Fibroblast of lung (primary cell): ENCODE measurements around the gene CARD8. TPM values are rescaled to one million over a fixed set of nuclear protein-coding genes. Genes with fewer than 3 reads are reported as not detected.
A peak's percentile ranks its signal among the peaks of the same experiment; 100 is the strongest.

ENCODE experiments used
- DNase-seq, 2 donors: peaks; one replicate each; pipeline versions ENCODE4 v3.0.0 to v3.0.0-alpha.2; 2010; ENCODE audit warnings: low read depth in 2 of 2
- H2AFZ ChIP-seq: 2 replicates; pipeline ENCODE4 v1.5.1; 2012; ENCODE audit warnings: low read length, control low read depth, inconsistent platforms
- H3K27ac ChIP-seq: 2 replicates; pipeline ENCODE4 v1.5.1; 2011; ENCODE audit warnings: low read length, control low read depth; ENCODE audit not compliant: insufficient read depth
- H3K27me3 ChIP-seq: 2 replicates; pipeline ENCODE4 v1.5.1; 2011; ENCODE audit warnings: mild to moderate bottlenecking, low read length; ENCODE audit not compliant: control insufficient read depth, insufficient read depth
- H3K36me3 ChIP-seq: 2 replicates; pipeline ENCODE4 v1.5.1; 2011; ENCODE audit warnings: low read length; ENCODE audit not compliant: control insufficient read depth, insufficient read depth
- H3K4me1 ChIP-seq: 2 replicates; pipeline ENCODE4 v1.5.1; 2011; ENCODE audit warnings: low read length; ENCODE audit not compliant: control insufficient read depth, insufficient read depth; ENCODE audit errors: extremely low read depth
- H3K4me2 ChIP-seq: 2 replicates; pipeline ENCODE4 v1.5.1; 2011; ENCODE audit warnings: low read length, control low read depth; ENCODE audit not compliant: insufficient read depth; ENCODE audit errors: extremely low read depth
- H3K4me3 ChIP-seq, 4 experiments: fragments of 200-600 bp in 1 of 4; sonication (generic) in 1 of 4; replicated peaks in 1 of 4; 2 replicates each; pipeline ENCODE4 v1.5.1; 2011 to 2016; ENCODE audit warnings: low read length in 4 of 4, low read depth in 3 of 4, mild to moderate bottlenecking in 3 of 4, control low read depth in 2 of 4, inconsistent platforms in 1 of 4, mixed read lengths in 1 of 4; ENCODE audit not compliant: insufficient read depth in 1 of 4; ENCODE audit errors: control extremely low read depth in 1 of 4
- H3K79me2 ChIP-seq: 2 replicates; pipeline ENCODE4 v1.5.1; 2012; ENCODE audit warnings: mild to moderate bottlenecking, low read length, inconsistent platforms; ENCODE audit not compliant: control insufficient read depth, insufficient read depth
- H3K9ac ChIP-seq: 2 replicates; pipeline ENCODE4 v1.5.1; 2011; ENCODE audit warnings: mild to moderate bottlenecking, low read length, control low read depth; ENCODE audit not compliant: insufficient read depth
- H3K9me3 ChIP-seq: 2 replicates; pipeline ENCODE4 v1.5.1; 2012; ENCODE audit warnings: low read depth, low read length; ENCODE audit not compliant: control insufficient read depth, insufficient read depth
- H4K20me1 ChIP-seq: 2 replicates; pipeline ENCODE4 v1.5.1; 2011; ENCODE audit warnings: low read length; ENCODE audit not compliant: control insufficient read depth, insufficient read depth; ENCODE audit errors: extremely low read depth
- CTCF ChIP-seq, 2 donors: IDR thresholded peaks in 1 of 2; conservative IDR thresholded peaks in 1 of 2; 1 replicate in 1 of 2; 2 replicates in 1 of 2; pipeline ENCODE4 v1.5.1; 2011 to 2012; ENCODE audit warnings: low read length in 2 of 2, control low read depth in 1 of 2, inconsistent platforms in 1 of 2, low read depth in 1 of 2, mild to moderate bottlenecking in 1 of 2
- EZH2 ChIP-seq: IDR thresholded peaks from 2 replicates; pipeline ENCODE4 v1.5.1; 2012; ENCODE audit warnings: low read length, control low read depth, mild to moderate bottlenecking; ENCODE audit errors: missing control alignments
- polyA plus RNA-seq, 2 donors: library from polyadenylated mRNA; depleted of rRNA in 1 of 2; stranded (reverse) in 1 of 2; unstranded in 1 of 2; fragments of >200 nt; gene quantifications; 2 replicates each; pipeline ENCODE4 v1.2.1, GENCODE V29; 2011 to 2012; ENCODE audit warnings: missing spikeins in 1 of 2
- total RNA-seq: library from RNA; depleted of rRNA; stranded (reverse); fragments of >200 nt; gene quantifications from 2 replicates; pipeline ENCODE4 v1.2.1, GENCODE V29; 2014

The CARD8 gene
- total and polyA plus RNA-seq, 2 donors (not counting 1 experiment from before 2014, with no cell fraction given), result 16.4 to 24.1 TPM

- TF ChIP-seq CTCF (conservative IDR thresholded peaks at IDR 0.05 in 1 of 2, IDR thresholded peaks at IDR 0.05 in 1 of 2; ENCODE audit: low read depth in 1 of 2, low read length in 2 of 2) (no peak), EZH2 (no peak)
- H3K27ac ChIP-seq, result no peak overlapping the region
- no peak for DNase-seq
- H3K9ac ChIP-seq, result no peak overlapping the region
- no peaks in the 10 kb centered on the region for H3K27me3 ChIP-seq
- H3K4me1 ChIP-seq, result no peaks in the 10 kb centered on the region
- no peaks in the 10 kb centered on the region for H3K36me3 ChIP-seq
- no peak overlapping the region for H3K4me2 ChIP-seq
- no peak overlapping the region for H3K4me3 ChIP-seq
- no peaks in the 10 kb centered on the region for H3K9me3 ChIP-seq
- no peaks in the 10 kb centered on the region for H4K20me1 ChIP-seq
- no peak overlapping the region for H2AFZ ChIP-seq
- no peaks in the 10 kb centered on the region for H3K79me2 ChIP-seq
These were observed 36.7 kb downstream of the CARD8 start for GRCh38 chr19:48218997-48219396.

- Histone ChIP-seq H3K36me3 (no peaks in the 10 kb centered on the region), H3K79me2 (no peaks in the 10 kb centered on the region), H2AFZ (no peak overlapping the region), H3K4me2 (no peak overlapping the region), H3K9me3 (no peaks in the 10 kb centered on the region), H3K27ac (no peak overlapping the region), H3K4me1 (no peaks in the 10 kb centered on the region), H3K27me3 (no peaks in the 10 kb centered on the region), H3K9ac (no peak overlapping the region), H4K20me1 (no peaks in the 10 kb centered on the region), H3K4me3 (no peak overlapping the region)
- TF ChIP-seq EZH2, result no peak
- peak in 1 of 2 donors; percentile 2 for TF ChIP-seq CTCF (conservative IDR thresholded peaks at IDR 0.05 in 1 of 2, IDR thresholded peaks at IDR 0.05 in 1 of 2; ENCODE audit: low read depth in 1 of 2, low read length in 2 of 2)
- no peak for DNase-seq
These were observed 38.8 kb downstream of the CARD8 start for GRCh38 chr19:48216933-48217332.

GRCh38 chr19:48213959-48214358 is 41.8 kb downstream of the CARD8 start:
- DNase-seq, result no peak
- H3K4me2 ChIP-seq, result no peak overlapping the region
- H4K20me1 ChIP-seq, result no peaks in the 10 kb centered on the region
- H2AFZ ChIP-seq, result no peak overlapping the region
- H3K27ac ChIP-seq, result no peak overlapping the region
- TF ChIP-seq EZH2, result no peak
- no peak for TF ChIP-seq CTCF (conservative IDR thresholded peaks at IDR 0.05 in 1 of 2, IDR thresholded peaks at IDR 0.05 in 1 of 2; ENCODE audit: low read depth in 1 of 2, low read length in 2 of 2)
- H3K36me3 ChIP-seq, result peaks cover 2% of the 10 kb centered on the region
- no peaks in the 10 kb centered on the region for H3K4me1 ChIP-seq
- H3K4me3 ChIP-seq, result no peak overlapping the region
- no peaks in the 10 kb centered on the region for H3K9me3 ChIP-seq
- no peaks in the 10 kb centered on the region for H3K79me2 ChIP-seq
- H3K27me3 ChIP-seq, result no peaks in the 10 kb centered on the region
- H3K9ac ChIP-seq, result no peak overlapping the region
